H1 (cell line): ENCODE results near the gene DLL3. TPM values are rescaled to one million over a fixed set of nuclear protein-coding genes. Genes with fewer than 3 reads are reported as not detected.

ENCODE experiments used
- CTCF ChIA-PET: fragments of 300-600 bp; sonication (Branson Sonifier 250); formaldehyde crosslinking; loops from one replicate; lab custom pipeline; 2021; ENCODE audit not compliant: partially characterized antibody; lab: Charles Lee
- POLR2A ChIA-PET: fragments of 300-600 bp; sonication (Branson Sonifier 250); formaldehyde crosslinking; loops from one replicate; lab custom pipeline; 2021; ENCODE audit warnings: inconsistent platforms; ENCODE audit not compliant: partially characterized antibody; lab: Charles Lee
- DNase-seq, 2 experiments: peaks; one replicate each; pipeline versions ENCODE4 v3.0.0 to v3.0.0-alpha.2; 2010 to 2022; ENCODE audit warnings: low spot score in 2 of 2, low read depth in 1 of 2, mixed read lengths in 1 of 2
- FAIRE-seq: peaks from 2 replicates; lab custom pipeline; 2011; peaks lifted over from hg19 to GRCh38; lab: Jason Lieb, UNC
- H2AFZ ChIP-seq: 2 replicates; pipeline ENCODE4 v1.8.1; 2012; ENCODE audit warnings: low read length, inconsistent platforms
- H2AK5ac ChIP-seq: 2 replicates; pipeline ENCODE4 v1.6.1; 2013; ENCODE audit warnings: low read depth, low read length
- H2BK120ac ChIP-seq: replicated peaks from 2 replicates; pipeline ENCODE3; 2013; ENCODE audit warnings: low read depth, low read length, inconsistent platforms
- H2BK12ac ChIP-seq: 2 replicates; pipeline ENCODE4 v1.6.1; 2013; ENCODE audit warnings: low read depth, low read length
- H2BK15ac ChIP-seq: 2 replicates; pipeline ENCODE4 v1.6.1; 2013; ENCODE audit warnings: low read length
- H2BK20ac ChIP-seq: 2 replicates; pipeline ENCODE4 v1.6.1; 2013; ENCODE audit warnings: low read length
- H2BK5ac ChIP-seq: 2 replicates; pipeline ENCODE4 v1.6.1; 2013; ENCODE audit warnings: low read depth, low read length
- H3K14ac ChIP-seq: 2 replicates; pipeline ENCODE4 v1.6.1; 2013; ENCODE audit warnings: inconsistent platforms; ENCODE audit not compliant: insufficient read length
- H3K18ac ChIP-seq: 2 replicates; pipeline ENCODE4 v1.6.1; 2013; ENCODE audit warnings: low read length; ENCODE audit errors: extremely low read depth
- H3K23ac ChIP-seq: 2 replicates; pipeline ENCODE4 v1.6.1; 2013; ENCODE audit warnings: inconsistent platforms; ENCODE audit not compliant: insufficient read length
- H3K23me2 ChIP-seq: 2 replicates; pipeline ENCODE4 v1.6.1; 2013; ENCODE audit warnings: low read depth, low read length
- H3K27ac ChIP-seq: 2 replicates; pipeline ENCODE4 v1.6.1; 2011; ENCODE audit warnings: low read depth, low read length, inconsistent platforms
- H3K27me3 ChIP-seq, 4 experiments: replicated peaks in 1 of 4; 1 replicate in 1 of 4; 2 replicates in 3 of 4; pipeline versions ENCODE4 v1.6.1 to v1.8.1; 2011 to 2013; ENCODE audit warnings: low read length in 3 of 4, mild to moderate bottlenecking in 3 of 4, inconsistent platforms in 2 of 4, mixed read lengths in 2 of 4, moderate library complexity in 1 of 4; ENCODE audit not compliant: control insufficient read depth in 3 of 4, insufficient read depth in 3 of 4; ENCODE audit errors: extremely low read depth in 1 of 4
- H3K36me3 ChIP-seq, 4 experiments: 2 replicates each; pipeline versions ENCODE4 v1.6.1 to v1.8.1; 2011 to 2013; ENCODE audit warnings: mild to moderate bottlenecking in 4 of 4, low read length in 3 of 4, moderate library complexity in 2 of 4, control low read depth in 1 of 4, inconsistent platforms in 1 of 4; ENCODE audit not compliant: insufficient read depth in 4 of 4, control insufficient read depth in 2 of 4
- H3K4ac ChIP-seq: replicated peaks from 2 replicates; pipeline ENCODE3; 2013; ENCODE audit warnings: low read length, low read depth, mixed read lengths, inconsistent platforms; ENCODE audit not compliant: insufficient read length
- H3K4me1 ChIP-seq, 4 experiments: replicated peaks in 1 of 4; 1 replicate in 1 of 4; 2 replicates in 3 of 4; pipeline versions ENCODE4 v1.6.1 to v1.8.1; 2011 to 2013; ENCODE audit warnings: low read length in 3 of 4, inconsistent platforms in 2 of 4, mixed read lengths in 1 of 4; ENCODE audit not compliant: insufficient read depth in 4 of 4, control insufficient read depth in 3 of 4
- H3K4me2 ChIP-seq, 2 experiments: 2 replicates each; pipeline versions ENCODE4 v1.6.1 to v1.8.1; 2011 to 2013; ENCODE audit warnings: low read depth in 2 of 2, low read length in 2 of 2, control low read depth in 1 of 2, inconsistent platforms in 1 of 2, mild to moderate bottlenecking in 1 of 2; ENCODE audit not compliant: insufficient read depth in 1 of 2
- H3K4me3 ChIP-seq, 4 experiments: fragments of 200-600, 300-600 bp in 1 of 4; sonication (generic), shearing (Covaris generic), sonication (Bioruptor Twin) in 1 of 4; 2 replicates each; pipeline versions ENCODE4 v1.5.1 to v1.8.1; 2011 to 2016; ENCODE audit warnings: low read length in 4 of 4, low read depth in 3 of 4, control low read depth in 2 of 4, inconsistent platforms in 2 of 4, mild to moderate bottlenecking in 2 of 4, mixed read lengths in 1 of 4, moderate library complexity in 1 of 4; ENCODE audit not compliant: insufficient read depth in 2 of 4; ENCODE audit errors: extremely low read depth in 1 of 4
- H3K56ac ChIP-seq: replicated peaks from 2 replicates; pipeline ENCODE3; 2013; ENCODE audit warnings: low read depth, mild to moderate bottlenecking, mixed read lengths, low read length, inconsistent platforms; ENCODE audit not compliant: insufficient read length
- H3K79me1 ChIP-seq: 2 replicates; pipeline ENCODE4 v1.6.1; 2013; ENCODE audit warnings: low read depth, low read length, control low read depth
- H3K79me2 ChIP-seq, 2 experiments: 2 replicates each; pipeline versions ENCODE4 v1.6.1 to v1.8.1; 2012 to 2013; ENCODE audit warnings: low read length in 2 of 2, mild to moderate bottlenecking in 2 of 2, inconsistent platforms in 1 of 2; ENCODE audit not compliant: insufficient read depth in 2 of 2, control insufficient read depth in 1 of 2
- H3K9ac ChIP-seq, 4 experiments: replicated peaks in 1 of 4; 1 replicate in 1 of 4; 2 replicates in 3 of 4; pipeline versions ENCODE4 v1.6.1 to v1.8.1; 2011 to 2013; ENCODE audit warnings: low read depth in 3 of 4, low read length in 3 of 4, control low read depth in 2 of 4, mild to moderate bottlenecking in 2 of 4, moderate library complexity in 2 of 4, inconsistent platforms in 1 of 4; ENCODE audit errors: extremely low read depth in 1 of 4
- H3K9me3 ChIP-seq, 2 experiments: 2 replicates each; pipeline versions ENCODE4 v1.6.1 to v1.8.1; 2012 to 2013; ENCODE audit warnings: mild to moderate bottlenecking in 2 of 2, moderate library complexity in 2 of 2, control low read depth in 1 of 2, inconsistent platforms in 1 of 2, low read depth in 1 of 2, low read length in 1 of 2, mixed read lengths in 1 of 2; ENCODE audit not compliant: insufficient read depth in 2 of 2
- H4K20me1 ChIP-seq, 2 experiments: replicated peaks in 1 of 2; 2 replicates each; pipeline versions ENCODE3 to v1.8.1; 2011 to 2013; ENCODE audit warnings: inconsistent platforms in 2 of 2, low read length in 2 of 2, mild to moderate bottlenecking in 1 of 2; ENCODE audit not compliant: insufficient read depth in 2 of 2, control insufficient read depth in 1 of 2
- H4K5ac ChIP-seq: 2 replicates; pipeline ENCODE4 v1.6.1; 2013; ENCODE audit warnings: low read length, low read depth, mixed read lengths, inconsistent platforms; ENCODE audit not compliant: insufficient read length
- H4K8ac ChIP-seq: 2 replicates; pipeline ENCODE4 v1.8.0; 2013; ENCODE audit warnings: mild to moderate bottlenecking, moderate library complexity, low read length, inconsistent platforms; ENCODE audit not compliant: insufficient read depth; ENCODE audit errors: extremely low read depth
- H4K91ac ChIP-seq: replicated peaks from 2 replicates; pipeline ENCODE3; 2013; ENCODE audit warnings: low read length, mixed read lengths, inconsistent platforms; ENCODE audit not compliant: insufficient read length
- ATF2 ChIP-seq: IDR thresholded peaks from 2 replicates; pipeline ENCODE4 v1.6.1; 2012; ENCODE audit warnings: low read length, inconsistent platforms
- CTBP2 ChIP-seq: IDR thresholded peaks from 2 replicates; pipeline ENCODE4 v1.7.0; 2011; ENCODE audit warnings: borderline replicate concordance, mild to moderate bottlenecking, moderate library complexity, mixed read lengths, low read length; ENCODE audit not compliant: insufficient read depth, insufficient read length
- EGR1 ChIP-seq: IDR thresholded peaks from 2 replicates; pipeline ENCODE4 v1.6.1; 2011; ENCODE audit warnings: low read depth, low read length, borderline replicate concordance
- FOSL1 ChIP-seq: IDR thresholded peaks from 2 replicates; pipeline ENCODE4 v1.6.1; 2011; ENCODE audit warnings: mild to moderate bottlenecking, low read depth, low read length, moderate library complexity; ENCODE audit not compliant: insufficient read depth
- JUND ChIP-seq: IDR thresholded peaks from 2 replicates; pipeline ENCODE4 v1.6.1; 2011; ENCODE audit warnings: mild to moderate bottlenecking, improper control_type of control experiment, low read length
- NANOG ChIP-seq: IDR thresholded peaks from 2 replicates; pipeline ENCODE4 v1.6.1; 2011; ENCODE audit warnings: low read length, low read depth, mild to moderate bottlenecking, inconsistent platforms; ENCODE audit not compliant: insufficient read depth, poor library complexity, severe bottlenecking
- PHF8 ChIP-seq: fragments of 200-600 bp; sonication (generic); conservative IDR thresholded peaks from 2 replicates; pipeline ENCODE4 v1.7.1; 2012; ENCODE audit warnings: low read depth, mild to moderate bottlenecking, inconsistent platforms, low read length, moderate library complexity
- RAD21 ChIP-seq, 2 experiments: IDR thresholded peaks in 1 of 2; conservative IDR thresholded peaks in 1 of 2; 2 replicates each; pipeline ENCODE4 v1.6.1; 2011; ENCODE audit warnings: low read depth in 2 of 2, low read length in 2 of 2, improper control_type of control experiment in 1 of 2, inconsistent platforms in 1 of 2, mild to moderate bottlenecking in 1 of 2, moderate library complexity in 1 of 2
- SAP30 ChIP-seq: fragments of 300-600 bp; sonication (generic); IDR thresholded peaks from 2 replicates; pipeline ENCODE4 v1.7.1; 2012; ENCODE audit warnings: low read length, moderate library complexity, mild to moderate bottlenecking, inconsistent platforms; ENCODE audit not compliant: insufficient read depth, insufficient replicate concordance
- SIX5 ChIP-seq: IDR thresholded peaks from 2 replicates; pipeline ENCODE4 v1.6.1; 2011; ENCODE audit warnings: mild to moderate bottlenecking, low read depth, low read length
- SP1 ChIP-seq: IDR thresholded peaks from 2 replicates; pipeline ENCODE4 v1.6.1; 2011; ENCODE audit warnings: low read depth, low read length
- WGBS, 2 experiments: shearing (Covaris generic) in 1 of 2; methylation state at CpG; one replicate each; pipeline versions ENCODE4 v1.1.6 to v1.1.7; 2013 to 2015; ENCODE audit warnings: low lambda C conversion rate in 2 of 2, mixed read lengths in 2 of 2, inconsistent platforms in 1 of 2, low coverage in 1 of 2, missing lambda C conversion rate in 1 of 2; ENCODE audit not compliant: insufficient replicate concordance in 2 of 2, insufficient coverage in 1 of 2, insufficient read length in 1 of 2; ENCODE audit errors: extremely low coverage in 1 of 2, missing lambda C conversion rate in 1 of 2; 5-methylcytosine and 5-hydroxymethylcytosine counted together
- polyA plus RNA-seq, 7 experiments: library from polyadenylated mRNA; depleted of rRNA in 3 of 7; stranded (reverse) in 5 of 7; unstranded in 2 of 7; fragments of >200 nt in 5 of 7; fragments of 200-250 nt in 2 of 7; gene quantifications; 1 replicate in 5 of 7; 2 replicates in 1 of 7; 4 replicates in 1 of 7; pipeline versions ENCODE4 v1.2.1 to v1.2.3, GENCODE V29; 2011 to 2013; ENCODE audit warnings: missing spikeins in 2 of 7, mixed read lengths in 2 of 7
- total RNA-seq: library from RNA; stranded (reverse); fragmentation: NEBNext Ultra II Directional; extraction: Animal tissue kit (Norgen Biotek cat#: 25700); gene quantifications from 2 replicates; pipeline ENCODE4 v1.2.1, GENCODE V29; 2021

Gene DLL3
- total and polyA plus RNA-seq, 2 of the 8 experiments (the other 6 are each of a cell fraction or from before 2014, with no cell fraction given) = 12.2 to 13.8 TPM

- Histone ChIP-seq H4K91ac (no peak overlapping the region), H3K23ac (no peak overlapping the region), H3K18ac (no peak overlapping the region), H2BK20ac (no peak overlapping the region), H4K5ac (no peak overlapping the region), H2BK120ac (no peak overlapping the region), H3K79me1 (peaks cover 11% of the 10 kb centered on the region), H3K4ac (no peak overlapping the region), H3K36me3 (peaks cover 25 to 62% (median 45%) of the 10 kb centered on the region in 4 experiments), H2AK5ac (no peak overlapping the region), H3K79me2 (no peaks in the 10 kb centered on the region), H3K27ac (no peak overlapping the region), H3K14ac (no peak overlapping the region), H3K9me3 (no peaks in the 10 kb centered on the region), H2BK12ac (no peak overlapping the region), H3K56ac (no peak overlapping the region), H2BK15ac (no peak overlapping the region), H3K4me1 (no peaks in the 10 kb centered on the region), H3K4me3 (no peak overlapping the region), H3K23me2 (0 out of 2 replicates have a peak, but pooled peaks cover 1% of the 10 kb centered on the region), H2BK5ac (no peak overlapping the region), H3K9ac (no peak overlapping the region), H2AFZ (no peak overlapping the region), H3K27me3 (no peaks in the 10 kb centered on the region), H3K4me2 (no peak overlapping the region), H4K20me1 (peaks cover 3 to 11% of the 10 kb centered on the region in 2 experiments), H4K8ac (no peak overlapping the region)
- WGBS, 2 experiments = 94% methylated on average over 3 of the region's 3 CpGs; no CpG with 5 or more reads in 1 of the 2 experiments
- DNase-seq (no peak), FAIRE-seq (no peak)
- ChIA-PET CTCF (interaction anchor here (0.6 to 6.4 kb wide), 4 partner anchors 11 to 99 kb away, joined by 3 to 56 read pairs (median 4); partner anchors contain the start of gene EID2B), POLR2A (interaction anchor here (0.9 to 47.8 kb wide), 3 partner anchors 8 to 40 kb away, joined by 3 to 1154 read pairs (median 4); partner anchors contain the start of genes PLEKHG2 and RPS16)
- TF ChIP-seq SP1 = no peak
- TF ChIP-seq PHF8 = no peak
- TF ChIP-seq FOSL1 = no peak
- no peak for TF ChIP-seq EGR1
- TF ChIP-seq ATF2 = no peak
- TF ChIP-seq JUND = no peak
- no peak for TF ChIP-seq RAD21 (IDR thresholded peaks at IDR 0.05 in 1 of 2, conservative IDR thresholded peaks at IDR 0.05 in 1 of 2; ENCODE audit: low read depth in 2 of 2, low read length in 2 of 2)
- no peak for TF ChIP-seq CTBP2
- no peak for TF ChIP-seq SAP30
- TF ChIP-seq SIX5 = no peak
- no peak for TF ChIP-seq NANOG
These were observed 35.3 kb upstream of the DLL3 start for GRCh38 chr19:39463403-39463802.
